NCI-H82 treated with DMSO at 0.1 percent for 48 hours (cell line): ENCODE measurements around the gene ARSI.
A peak's percentile ranks its signal among the peaks of the same experiment; 100 is the strongest.

ENCODE experiments used
- DNase-seq: peaks from one replicate; lab custom pipeline; 2025; ENCODE audit not compliant: unreplicated experiment; lab: John Stamatoyannopoulos, UW

Gene ARSI

GRCh38 chr5:150309101-150309885 is 6.6 kb upstream of the ARSI start:
- peak; percentile 14 for DNase-seq

GRCh38 chr5:150307617-150308426 is 5.1 kb upstream of the ARSI start:
- DNase-seq: no peak

- DNase-seq: no peak
These were observed 4.1 kb upstream of the ARSI start for GRCh38 chr5:150306775-150307174.

GRCh38 chr5:150305557-150305956 is 2.9 kb upstream of the ARSI start:
- no peak for DNase-seq

- no peak for DNase-seq
These were observed 2.4 kb upstream of the ARSI start for GRCh38 chr5:150305095-150305494.

- DNase-seq: no peak
These were observed 1.9 kb upstream of the ARSI start for GRCh38 chr5:150304481-150305081.

- no peak for DNase-seq
These were observed 1.1 kb upstream of the ARSI start for GRCh38 chr5:150303660-150304386.

- DNase-seq: no peak
These were observed 438 bp upstream of the ARSI start for GRCh38 chr5:150303070-150303615.

GRCh38 chr5:150301901-150302300 is 804 bp downstream of the ARSI start:
- no peak for DNase-seq

GRCh38 chr5:150301170-150301505 is 1.6 kb downstream of the ARSI start:
- DNase-seq: peak; percentile 97

GRCh38 chr5:150300496-150301169 is 2.1 kb downstream of the ARSI start:
- peak; percentile 22 for DNase-seq

- no peak for DNase-seq
These were observed 3.0 kb downstream of the ARSI start for GRCh38 chr5:150299571-150300327.

GRCh38 chr5:150298701-150299451 is 3.8 kb downstream of the ARSI start:
- peak; percentile 95 for DNase-seq

GRCh38 chr5:150297934-150298595 is 4.6 kb downstream of the ARSI start:
- DNase-seq: no peak

GRCh38 chr5:150297236-150297890 is 5.3 kb downstream of the ARSI start:
- no peak for DNase-seq

GRCh38 chr5:150296496-150296895 is 6.2 kb downstream of the ARSI start:
- DNase-seq: no peak

GRCh38 chr5:150295741-150296486 is 6.8 kb downstream of the ARSI start:
- no peak for DNase-seq
